Activated CD8-positive, alpha-beta T cell treated with anti-CD3 and anti-CD28 coated beads for 36 hours (primary cell): ENCODE results near the gene DGKD. TPM values are rescaled to one million over a fixed set of nuclear protein-coding genes. Genes with fewer than 3 reads are reported as not detected.
A peak's percentile ranks its signal among the peaks of the same experiment; 100 is the strongest.

ENCODE experiments used
- ATAC-seq: fragments of 200-7000 bp; cut with Tn5 transposase; one replicate; pipeline ENCODE4 v1.10.0; 2021; ENCODE audit warnings: mild to moderate bottlenecking, moderate library complexity
- CTCF ChIA-PET: fragments of 350-600 bp; sonication (Branson Sonifier 250); formaldehyde crosslinking; loops from one replicate; lab custom pipeline; 2021; ENCODE audit warnings: antibody characterized with exemption; lab: Charles Lee
- POLR2A ChIA-PET: fragments of 350-600 bp; sonication (Branson Sonifier 250); formaldehyde crosslinking; loops from one replicate; lab custom pipeline; 2021; ENCODE audit warnings: antibody characterized with exemption; lab: Charles Lee
- DNase-seq: peaks from one replicate; pipeline ENCODE4 v3.0.0-alpha.2; 2020
- H3K27ac Mint-ChIP-seq: one replicate; pipeline ENCODE4 v1.8.0; 2021; ENCODE audit warnings: mild to moderate bottlenecking, mixed read lengths
- H3K27me3 Mint-ChIP-seq: one replicate; pipeline ENCODE4 v1.8.0; 2021; ENCODE audit warnings: mixed read lengths
- H3K36me3 Mint-ChIP-seq: one replicate; pipeline ENCODE4 v1.8.0; 2021; ENCODE audit warnings: low read depth, mixed read lengths
- H3K4me1 Mint-ChIP-seq: one replicate; pipeline ENCODE4 v1.8.0; 2021; ENCODE audit warnings: low read depth, mixed read lengths
- H3K4me3 Mint-ChIP-seq: one replicate; pipeline ENCODE4 v1.8.0; 2021; ENCODE audit warnings: mild to moderate bottlenecking, moderate library complexity, mixed read lengths
- H3K9me3 Mint-ChIP-seq: one replicate; pipeline ENCODE4 v1.8.0; 2021; ENCODE audit warnings: mixed read lengths
- intact Hi-C: fragments of 100-400 bp; cut with micrococcal nuclease; formaldehyde crosslinking; loops from one replicate; pipeline ENCODE4 v1.10.0; 2022
- total RNA-seq, 2 experiments: library from RNA; stranded (reverse); gene quantifications; one replicate each; pipeline ENCODE4 v1.2.3, GENCODE V29; 2021
- TF ChIP-seq, protein P1 (sequence below): fragments of 200-600 bp; IDR thresholded peaks from one replicate; pipeline ENCODE4 v1.8.0; 2022; ENCODE audit warnings: antibody characterized with exemption, mild to moderate bottlenecking

The DGKD gene
- total RNA-seq, 2 experiments from 2014 or later, result 89.6 to 99.5 TPM

DNA sequence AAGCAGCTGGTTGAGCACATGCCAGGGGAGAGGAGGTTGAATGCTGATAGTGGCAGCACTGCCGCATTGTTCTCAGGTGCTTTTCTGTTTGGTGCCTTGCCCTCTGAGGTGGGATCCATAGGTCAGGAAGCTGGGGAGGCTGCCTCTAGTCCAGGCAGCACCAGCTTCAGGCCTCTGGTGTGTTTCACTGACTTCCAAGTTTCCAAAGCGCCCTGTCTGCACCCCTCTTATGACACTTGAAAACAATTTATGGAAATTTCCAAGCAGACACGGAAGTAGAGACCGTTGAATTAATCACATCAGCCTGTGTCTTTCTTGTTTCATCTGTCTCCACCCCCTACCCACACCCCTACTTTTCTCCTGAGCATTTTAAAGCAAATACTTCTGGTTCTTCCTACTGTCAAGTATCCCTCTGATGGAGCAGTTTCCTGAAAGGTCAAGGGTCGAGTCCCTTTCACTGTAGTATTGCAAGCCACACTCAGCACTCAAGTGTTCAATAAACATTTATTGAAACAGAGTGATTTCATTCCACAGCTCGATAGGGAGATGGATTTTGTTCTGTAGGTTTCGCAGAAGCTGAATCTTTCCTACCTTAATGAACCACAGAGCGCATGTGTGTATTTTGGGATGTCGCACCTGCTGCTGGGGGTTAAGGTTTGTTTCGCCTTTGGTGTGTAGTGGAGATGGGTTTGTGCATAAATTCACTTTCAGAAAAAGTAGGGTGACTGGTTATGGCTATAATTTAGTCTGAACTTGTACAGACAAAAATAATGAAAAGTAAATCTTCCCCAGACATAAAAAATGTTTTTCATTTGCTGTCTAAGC lies 21.4 kb downstream of the DGKD start:
- intact Hi-C loops, result no loop called here
- Mint-ChIP-seq H3K9me3 (no peaks in the 10 kb centered on the region), H3K27me3 (no peaks in the 10 kb centered on the region), H3K36me3 (peaks cover 24% of the 10 kb centered on the region), H3K4me1 (peaks cover 41% of the 10 kb centered on the region), H3K4me3 (no peak overlapping the region), H3K27ac (peak overlapping the region; percentile 1)
- ChIA-PET CTCF (no interaction called here), POLR2A (interaction anchor here (1.2 kb wide), 1 partner anchor 13 kb away, joined by 4 read pairs; no protein-coding TSS in a partner anchor)
- TF ChIP-seq, protein P1, sequence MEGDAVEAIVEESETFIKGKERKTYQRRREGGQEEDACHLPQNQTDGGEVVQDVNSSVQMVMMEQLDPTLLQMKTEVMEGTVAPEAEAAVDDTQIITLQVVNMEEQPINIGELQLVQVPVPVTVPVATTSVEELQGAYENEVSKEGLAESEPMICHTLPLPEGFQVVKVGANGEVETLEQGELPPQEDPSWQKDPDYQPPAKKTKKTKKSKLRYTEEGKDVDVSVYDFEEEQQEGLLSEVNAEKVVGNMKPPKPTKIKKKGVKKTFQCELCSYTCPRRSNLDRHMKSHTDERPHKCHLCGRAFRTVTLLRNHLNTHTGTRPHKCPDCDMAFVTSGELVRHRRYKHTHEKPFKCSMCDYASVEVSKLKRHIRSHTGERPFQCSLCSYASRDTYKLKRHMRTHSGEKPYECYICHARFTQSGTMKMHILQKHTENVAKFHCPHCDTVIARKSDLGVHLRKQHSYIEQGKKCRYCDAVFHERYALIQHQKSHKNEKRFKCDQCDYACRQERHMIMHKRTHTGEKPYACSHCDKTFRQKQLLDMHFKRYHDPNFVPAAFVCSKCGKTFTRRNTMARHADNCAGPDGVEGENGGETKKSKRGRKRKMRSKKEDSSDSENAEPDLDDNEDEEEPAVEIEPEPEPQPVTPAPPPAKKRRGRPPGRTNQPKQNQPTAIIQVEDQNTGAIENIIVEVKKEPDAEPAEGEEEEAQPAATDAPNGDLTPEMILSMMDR, result no peak
- no peak for DNase-seq
- ATAC-seq, result no peak

DNA sequence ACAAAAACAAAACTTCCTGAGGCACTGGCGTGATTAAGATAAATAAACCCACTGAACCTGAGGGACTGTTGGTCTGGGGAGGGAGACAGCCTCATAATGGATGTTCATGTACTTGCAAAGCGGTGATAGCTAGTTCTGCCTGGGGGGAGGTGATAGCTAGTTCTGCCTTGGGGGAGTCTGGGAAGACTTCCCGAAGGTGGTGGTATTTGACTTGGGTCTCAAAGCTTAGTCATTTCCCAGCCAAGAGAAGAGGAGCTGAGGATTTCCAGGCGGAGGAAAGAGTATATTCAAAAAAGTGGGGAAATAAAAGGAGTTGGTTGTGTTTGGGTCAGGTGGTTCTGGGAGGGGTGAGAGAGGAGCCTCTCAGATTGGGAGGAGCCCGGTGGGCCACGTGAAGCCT lies 24.7 kb downstream of the DGKD start:
- Mint-ChIP-seq H3K36me3 (peaks cover 24% of the 10 kb centered on the region), H3K27me3 (no peaks in the 10 kb centered on the region), H3K4me3 (no peak overlapping the region), H3K9me3 (no peaks in the 10 kb centered on the region), H3K27ac (peak overlapping the region; percentile 11), H3K4me1 (peaks cover 61% of the 10 kb centered on the region)
- ATAC-seq (no peak), DNase-seq (no peak)
- TF ChIP-seq, protein P1, result no peak
- ChIA-PET POLR2A (interaction anchor here (0.7 to 1.2 kb wide), 3 partner anchors 21 to 41 kb away, joined by 3 to 4 read pairs (median 3); no protein-coding TSS in a partner anchor), CTCF (interaction anchor here (1.2 to 1.7 kb wide), 2 partner anchors 25 to 64 kb away, joined by 4 to 5 read pairs; no protein-coding TSS in a partner anchor)
- intact Hi-C loops, result no loop called here

DNA sequence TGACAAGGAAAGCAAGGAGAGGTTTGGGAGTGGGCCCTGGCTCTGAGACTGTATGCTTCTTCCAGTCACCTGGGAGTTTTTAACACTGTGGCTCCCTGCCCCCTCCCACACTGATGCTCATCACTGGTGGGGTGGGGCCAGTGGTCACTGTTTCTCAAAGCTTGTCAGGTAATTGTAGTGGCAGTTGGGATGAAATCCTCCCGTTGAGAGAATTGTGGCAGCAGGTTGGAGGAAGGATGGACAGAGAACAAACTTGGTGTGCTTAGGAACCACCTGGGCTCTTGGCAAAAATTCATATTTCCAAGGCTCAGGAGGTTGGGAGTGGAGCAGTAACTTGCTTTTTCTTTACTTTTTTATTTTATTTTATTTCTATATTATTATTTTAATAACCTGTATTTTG lies 25.1 kb downstream of the DGKD start:
- H3K36me3 Mint-ChIP-seq, result peaks cover 28% of the 10 kb centered on the region
- intact Hi-C loops, result no loop called here
- peaks cover 65% of the 10 kb centered on the region for H3K4me1 Mint-ChIP-seq
- DNase-seq, result no peak
- no peak for ATAC-seq
- no peak overlapping the region for H3K4me3 Mint-ChIP-seq
- H3K9me3 Mint-ChIP-seq, result no peaks in the 10 kb centered on the region
- TF ChIP-seq, protein P1, result no peak
- CTCF ChIA-PET, result no interaction called here
- H3K27ac Mint-ChIP-seq, result peak overlapping the region; percentile 11
- POLR2A ChIA-PET, result interaction anchor here (0.6 to 1.2 kb wide), 2 partner anchors 14 to 40 kb away, joined by 4 read pairs; no protein-coding TSS in a partner anchor
- H3K27me3 Mint-ChIP-seq, result no peaks in the 10 kb centered on the region

DNA sequence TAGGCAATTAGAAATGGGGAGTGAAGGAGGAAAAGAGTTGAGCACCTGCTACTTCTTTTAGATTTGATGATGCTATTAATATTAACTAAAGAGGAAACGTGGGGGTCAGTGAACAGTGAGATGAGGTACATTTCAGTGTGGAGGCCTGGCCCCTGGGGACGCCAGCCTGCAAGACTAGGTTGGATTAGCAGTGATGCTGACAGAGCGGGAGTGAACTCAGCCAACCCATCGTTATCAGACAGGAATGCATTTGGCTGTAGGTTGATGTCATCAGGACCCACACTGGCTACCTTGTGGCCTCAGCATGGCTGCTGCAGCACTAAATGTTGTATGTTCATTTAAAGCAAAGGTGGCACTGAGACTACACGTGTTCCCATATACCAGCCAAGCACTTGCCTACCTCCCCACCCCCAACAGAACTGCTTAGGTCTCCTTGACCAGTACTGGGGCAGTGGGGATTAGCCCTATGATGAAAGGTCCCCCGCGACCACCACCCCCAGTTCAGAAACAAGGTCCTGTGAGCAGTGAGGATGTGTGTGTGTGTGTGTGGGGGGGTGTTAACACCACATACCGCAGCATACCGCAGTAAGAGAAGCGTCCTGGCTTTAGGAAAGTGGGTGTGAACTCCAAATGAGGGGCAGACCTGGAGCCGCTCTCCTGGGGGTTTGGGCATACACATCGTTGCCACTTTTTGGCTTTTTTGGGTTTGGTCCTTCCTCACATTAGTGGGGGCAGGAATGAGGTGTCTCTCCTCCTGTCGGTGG lies 26.0 kb downstream of the DGKD start:
- Mint-ChIP-seq H3K27me3 (no peaks in the 10 kb centered on the region), H3K36me3 (peaks cover 32% of the 10 kb centered on the region), H3K4me3 (no peak overlapping the region), H3K27ac (peak overlapping the region; percentile 7), H3K4me1 (peaks cover 72% of the 10 kb centered on the region), H3K9me3 (no peaks in the 10 kb centered on the region)
- ChIA-PET CTCF (no interaction called here), POLR2A (interaction anchor here (0.6 to 2.0 kb wide), 5 partner anchors 8 to 26 kb away, joined by 3 to 7 read pairs (median 4); partner anchors contain the start of gene DGKD)
- DNase-seq, result peak; percentile 27
- intact Hi-C loops, result loop anchor here (10.0 kb wide), 1 partner anchor 64 kb away; no protein-coding TSS in a partner anchor
- peak; percentile 7 for ATAC-seq
- TF ChIP-seq, protein P1, result no peak
